ENCODE data around the gene MAN1C1. TPM values are rescaled to one million over a fixed set of nuclear protein-coding genes. Genes with fewer than 3 reads are reported as not detected.

Gene MAN1C1
- total and polyA plus RNA-seq, 9 of the 15 experiments (the other 6 are each of a cell fraction or from before 2014, with no cell fraction given) = 0.04 to 0.44 (median 0.10) TPM; not detected in 3

- TF ChIP-seq ZNF253 (CRISPR knock-in tag; conservative IDR thresholded peaks at IDR 0.05) (no peak), HDAC2 (IDR thresholded peaks at IDR 0.05) (peak; percentile 94)
Observed at GRCh38 chr1:25760871-25761270, 144.3 kb downstream of the MAN1C1 start (continued).

GRCh38 chr1:25763493-25763892, 146.9 kb downstream of the MAN1C1 start:
- ChIA-PET CTCF (ENCODE audit: low intra/inter-chr PET ratio) (no interaction called here), POLR2A (interaction anchor here (0.6 kb wide), 2 partner anchors 31 to 38 kb away, joined by 3 read pairs; no protein-coding TSS in a partner anchor)
- Histone ChIP-seq H3K4me2 (ENCODE audit: insufficient read depth, low read length) (no peak overlapping the region), H3K27me3 (ENCODE audit: control insufficient read depth in 2 of 2, insufficient read depth in 2 of 2, low read length in 2 of 2) (peaks cover 13 to 23% of the 10 kb centered on the region in 2 experiments; a peak in 4 of 5 replicates), H3K9ac (ENCODE audit: insufficient read depth in 1 of 2, low read depth in 2 of 2, low read length in 2 of 2) (no peak overlapping the region; a peak in 1 of 4 replicates), H3K4me1 (replicated peaks in 1 of 2; ENCODE audit: control insufficient read depth in 2 of 2, insufficient read depth in 2 of 2, low read length in 2 of 2) (peaks cover 13 to 19% of the 10 kb centered on the region in 2 experiments), H2AFZ (ENCODE audit: low read depth, low read length) (no peak overlapping the region), H4K20me1 (replicated peaks; ENCODE audit: control insufficient read depth, insufficient read depth, low read length) (peaks cover 20% of the 10 kb centered on the region), H3K27ac (ENCODE audit: extremely low read depth, low read depth, low read length) (no peak overlapping the region), H3K79me2 (ENCODE audit: control insufficient read depth, insufficient read depth, low read length) (no peaks in the 10 kb centered on the region), H3K9me3 (replicated peaks; ENCODE audit: control insufficient read depth, insufficient read depth, low read depth, low read length) (no peaks in the 10 kb centered on the region), H3K4me3 (no peak overlapping the region), H3K9me1 (ENCODE audit: control insufficient read depth, insufficient read depth, low read length) (no peaks in the 10 kb centered on the region), H3K36me3 (ENCODE audit: control insufficient read depth, insufficient read depth, low read length) (no peaks in the 10 kb centered on the region)
- BruUV-seq (replicated peaks) = no TSS peak
- DNase-seq (ENCODE audit: extremely low read depth in 1 of 4, low spot score in 3 of 4) (no peak), ATAC-seq (no peak), FAIRE-seq (no peak)
- in situ Hi-C loops (cut with MboI) (no loop called here), intact Hi-C loops (cut with micrococcal nuclease) (no loop called here)
- WGBS (ENCODE audit: insufficient coverage, low coverage, missing lambda C conversion rate) = 75% methylated on average over 10 of the region's 10 CpGs
- no peak for TF ChIP-seq ZEB2 (IDR thresholded peaks at IDR 0.05)
- TF ChIP-seq CTCFL (IDR thresholded peaks at IDR 0.05; ENCODE audit: borderline replicate concordance, insufficient read depth, low read depth, low read length, poor library complexity, severe bottlenecking) = no peak
- no peak for TF ChIP-seq RB1 (IDR thresholded peaks at IDR 0.05; ENCODE audit: low read depth)
- TF ChIP-seq SMARCC2 (IDR thresholded peaks at IDR 0.05; ENCODE audit: low read depth) = no peak
- no peak for TF ChIP-seq ESRRB (CRISPR knock-in tag; IDR thresholded peaks at IDR 0.05; ENCODE audit: borderline replicate concordance)
